ENCODE measurements around the gene GLA. TPM values are rescaled to one million over a fixed set of nuclear protein-coding genes. Genes with fewer than 3 reads are reported as not detected.

Gene GLA
- total and polyA plus RNA-seq, 3 donors from 2014 or later, result 12.5 to 17.9 (median 16.2) TPM

DNA sequence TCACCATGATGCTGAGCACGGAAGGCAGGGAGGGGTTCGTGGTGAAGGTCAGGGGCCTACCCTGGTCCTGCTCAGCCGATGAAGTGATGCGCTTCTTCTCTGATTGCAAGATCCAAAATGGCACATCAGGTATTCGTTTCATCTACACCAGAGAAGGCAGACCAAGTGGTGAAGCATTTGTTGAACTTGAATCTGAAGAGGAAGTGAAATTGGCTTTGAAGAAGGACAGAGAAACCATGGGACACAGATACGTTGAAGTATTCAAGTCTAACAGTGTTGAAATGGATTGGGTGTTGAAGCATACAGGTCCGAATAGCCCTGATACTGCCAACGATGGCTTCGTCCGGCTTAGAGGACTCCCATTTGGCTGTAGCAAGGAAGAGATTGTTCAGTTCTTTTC lies 4.3 kb upstream of the GLA start:
- intact Hi-C loops (cut with DNase I; ENCODE audit: low total_unique reads), result no loop called here
- H3K9me3 ChIP-seq, result no peaks in the 10 kb centered on the region
- no peak overlapping the region for H3K4me3 ChIP-seq
- no peak for DNase-seq
- H3K4me1 ChIP-seq, result peaks cover 5% of the 10 kb centered on the region
- no peak overlapping the region for H3K27ac ChIP-seq
- no peaks in the 10 kb centered on the region for H3K27me3 ChIP-seq
- TF ChIP-seq POLR2A (IDR thresholded peaks at IDR 0.05) (no peak), CTCF (IDR thresholded peaks at IDR 0.05) (no peak)
- 51 to 54% methylated on average over 10 of the region's 10 CpGs for WGBS, 2 donors
- H3K36me3 ChIP-seq (ENCODE audit: low read depth, missing control alignments), result no peaks in the 10 kb centered on the region

DNA sequence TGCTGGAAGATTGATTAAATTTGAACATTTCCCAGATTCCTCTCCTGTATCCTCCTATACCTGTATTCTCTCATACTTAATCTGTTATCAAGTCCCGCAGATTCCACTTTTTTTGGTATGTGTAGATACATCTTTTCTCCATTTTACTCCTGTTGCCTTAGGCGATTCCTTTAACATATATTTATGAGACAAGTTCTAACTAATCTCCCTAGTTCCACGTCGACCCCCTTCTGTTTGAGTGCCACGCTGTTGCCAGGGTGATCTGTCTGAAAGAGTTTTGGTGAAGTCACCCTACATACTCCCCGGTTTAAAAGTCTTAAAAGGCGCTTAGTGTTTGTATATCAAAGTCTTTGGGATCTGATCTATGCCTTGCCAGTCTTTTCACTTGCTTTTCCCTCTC lies 2.7 kb upstream of the GLA start:
- no peak for TF ChIP-seq POLR2A (IDR thresholded peaks at IDR 0.05)
- no peak for TF ChIP-seq CTCF (IDR thresholded peaks at IDR 0.05)
- H3K27ac ChIP-seq, result no peak overlapping the region
- H3K4me3 ChIP-seq, result no peak overlapping the region

GRCh38 chrX:101409043-101409442 lies 1.3 kb upstream of the GLA start:
- TF ChIP-seq CTCF (IDR thresholded peaks at IDR 0.05) (no peak), POLR2A (IDR thresholded peaks at IDR 0.05) (no peak)
- DNase-seq, result no peak
- Histone ChIP-seq H3K9me3 (no peaks in the 10 kb centered on the region), H3K27ac (peak overlapping the region; percentile 94 to 95), H3K36me3 (ENCODE audit: low read depth, missing control alignments) (no peaks in the 10 kb centered on the region), H3K4me1 (peaks cover 5% of the 10 kb centered on the region), H3K27me3 (no peaks in the 10 kb centered on the region), H3K4me3 (peak overlapping the region; percentile 59 to 73)
- intact Hi-C loops (cut with DNase I; ENCODE audit: low total_unique reads), result no loop called here
- 0 to 2% methylated on average over 6 of the region's 6 CpGs for WGBS, 2 donors

More for the DNA sequence above, 2.7 kb upstream of the GLA start:
- Histone ChIP-seq H3K4me1 (peaks cover 5% of the 10 kb centered on the region), H3K9me3 (no peaks in the 10 kb centered on the region), H3K27me3 (no peaks in the 10 kb centered on the region), H3K36me3 (ENCODE audit: low read depth, missing control alignments) (no peaks in the 10 kb centered on the region)
- intact Hi-C loops (cut with DNase I; ENCODE audit: low total_unique reads), result no loop called here
- DNase-seq, result no peak
- 31 to 35% methylated on average over 7 of the region's 7 CpGs for WGBS, 2 donors

- Histone ChIP-seq H3K27ac (peak overlapping the region; percentile 94 to 95), H3K27me3 (no peaks in the 10 kb centered on the region), H3K4me3 (peak overlapping the region; percentile 59 to 73), H3K9me3 (no peaks in the 10 kb centered on the region), H3K4me1 (peaks cover 5% of the 10 kb centered on the region), H3K36me3 (ENCODE audit: low read depth, missing control alignments) (no peaks in the 10 kb centered on the region)
- TF ChIP-seq CTCF (IDR thresholded peaks at IDR 0.05) (no peak), POLR2A (IDR thresholded peaks at IDR 0.05) (no peak)
- no peak for DNase-seq
- 0% methylated on average over 8 of the region's 8 CpGs for WGBS, 2 donors
- intact Hi-C loops (cut with DNase I; ENCODE audit: low total_unique reads), result no loop called here
Observed at GRCh38 chrX:101408532-101408841, 762 bp upstream of the GLA start.

- intact Hi-C loops (cut with DNase I; ENCODE audit: low total_unique reads), result no loop called here
- Histone ChIP-seq H3K36me3 (ENCODE audit: low read depth, missing control alignments) (no peaks in the 10 kb centered on the region), H3K4me3 (peak overlapping the region; percentile 59 to 73), H3K4me1 (peaks cover 5% of the 10 kb centered on the region), H3K9me3 (no peaks in the 10 kb centered on the region), H3K27ac (peak overlapping the region; percentile 91 to 94), H3K27me3 (no peaks in the 10 kb centered on the region)
- no peak for TF ChIP-seq CTCF (IDR thresholded peaks at IDR 0.05)
- TF ChIP-seq POLR2A (IDR thresholded peaks at IDR 0.05), result no peak
- WGBS, 2 donors, result 0 to 1% methylated on average over 5 to 11 of the region's 15 CpGs
- no peak for DNase-seq
Observed at GRCh38 chrX:101407167-101407747, 468 bp downstream of the GLA start.

Data from testis (tissue), 3 donors.